NCI-H187 (cell line): Measurements from ENCODE around the gene ALOXE3.
A peak's percentile ranks its signal among the peaks of the same experiment; 100 is the strongest.

ENCODE experiments used
- DNase-seq, 2 experiments: peaks; one replicate each; lab custom pipeline; 2025; lab: John Stamatoyannopoulos, UW

Gene ALOXE3

GRCh38 chr17:8142158-8142886, 24.0 kb upstream of the ALOXE3 start:
- DNase-seq: no peak

DNA sequence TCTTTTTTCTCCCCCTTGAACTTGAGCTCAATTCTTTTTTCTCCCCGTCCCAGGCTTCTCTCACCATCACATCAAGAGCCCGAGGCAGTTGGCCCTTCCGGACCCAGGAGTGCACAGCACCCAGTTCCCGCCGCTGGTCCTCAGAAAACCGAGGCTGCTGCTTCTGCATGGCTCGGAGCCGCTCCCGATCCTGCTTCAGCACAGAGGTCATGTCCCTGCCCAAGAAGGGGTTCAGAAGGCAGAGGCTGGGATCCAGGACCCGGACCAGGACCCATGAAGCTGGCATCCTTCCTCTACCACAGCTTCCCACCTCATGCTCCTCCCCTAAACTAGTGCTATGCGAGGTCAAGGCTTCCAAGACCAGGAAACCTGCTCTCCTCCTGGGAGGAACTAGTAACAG, 23.4 kb upstream of the ALOXE3 start:
- no peak for DNase-seq

- no peak for DNase-seq
Measured at GRCh38 chr17:8141045-8141444, 22.7 kb upstream of the ALOXE3 start.

- DNase-seq: no peak
Measured at GRCh38 chr17:8140065-8141029, 22.0 kb upstream of the ALOXE3 start.

DNA sequence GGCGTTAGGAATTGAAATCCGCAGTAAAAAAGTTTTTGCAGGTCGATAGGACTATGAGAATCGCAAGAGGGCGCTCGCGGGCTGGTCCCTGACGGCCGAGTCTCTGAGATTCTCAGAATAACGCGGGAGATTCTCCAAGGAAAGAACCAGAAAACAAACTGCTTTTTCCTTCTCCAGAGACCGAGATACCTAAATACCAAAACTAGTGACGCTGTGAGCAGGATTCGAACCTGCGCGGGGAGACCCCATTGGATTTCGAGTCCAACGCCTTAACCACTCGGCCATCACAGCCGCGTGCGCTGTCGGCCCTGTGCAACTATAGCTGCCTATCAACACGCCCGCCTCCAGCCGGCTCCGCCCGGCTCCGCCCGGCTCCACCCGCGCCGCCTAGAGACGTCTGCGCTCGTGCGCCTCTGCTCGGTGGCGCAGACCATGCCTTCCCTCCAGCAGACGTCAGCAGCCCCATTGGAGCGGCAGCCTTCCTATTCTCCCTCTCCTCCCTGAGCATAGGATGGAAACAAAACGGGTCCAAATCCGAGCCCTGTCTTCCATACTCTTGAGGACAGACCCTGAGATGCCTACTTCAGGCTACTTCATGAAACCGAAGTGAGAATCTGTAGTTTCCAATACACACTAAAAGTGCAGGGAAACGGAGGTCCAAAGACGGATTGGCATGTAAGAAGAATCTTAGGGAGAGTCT, 20.5 kb upstream of the ALOXE3 start:
- DNase-seq: peak; percentile 77 to 91

GRCh38 chr17:8138374-8138671, 20.0 kb upstream of the ALOXE3 start:
- DNase-seq: no peak

DNA sequence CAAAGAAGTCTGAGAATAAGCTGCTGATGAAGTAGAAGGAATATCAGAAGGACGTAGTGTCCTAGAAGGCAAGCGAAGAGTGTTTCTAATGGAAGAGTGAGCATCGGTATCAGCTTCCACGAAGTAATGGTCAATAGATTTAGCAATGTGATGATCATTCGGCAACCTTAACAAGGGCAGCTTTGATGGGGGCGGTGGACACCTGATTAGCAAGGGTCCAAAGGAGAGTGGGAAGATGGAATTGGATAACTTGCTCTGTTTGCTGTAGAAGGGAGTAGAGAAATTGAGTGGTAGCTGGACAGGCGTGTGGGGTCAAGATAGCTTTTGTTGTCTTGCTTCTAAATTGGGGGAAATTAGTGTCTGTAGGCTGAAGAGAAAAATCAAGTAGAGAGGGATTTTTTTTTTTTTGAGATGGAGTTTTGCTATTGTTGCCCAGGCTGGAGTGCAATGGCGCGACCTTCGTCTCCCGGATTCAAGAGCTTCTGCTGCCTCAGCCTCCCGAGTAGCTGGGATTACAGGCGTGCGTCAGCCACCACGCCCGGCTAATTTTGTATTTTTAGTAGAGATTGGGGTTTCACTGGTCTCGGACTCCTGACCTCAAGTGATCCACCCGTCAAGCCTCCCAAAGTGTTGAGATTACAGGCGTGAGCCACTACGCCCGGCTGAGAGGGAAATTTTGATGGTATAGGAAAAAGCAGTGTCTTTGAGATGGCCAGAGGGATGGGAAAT, 19.5 kb upstream of the ALOXE3 start:
- DNase-seq: no peak

- no peak for DNase-seq
Measured at GRCh38 chr17:8133941-8134340, 15.6 kb upstream of the ALOXE3 start.

DNA sequence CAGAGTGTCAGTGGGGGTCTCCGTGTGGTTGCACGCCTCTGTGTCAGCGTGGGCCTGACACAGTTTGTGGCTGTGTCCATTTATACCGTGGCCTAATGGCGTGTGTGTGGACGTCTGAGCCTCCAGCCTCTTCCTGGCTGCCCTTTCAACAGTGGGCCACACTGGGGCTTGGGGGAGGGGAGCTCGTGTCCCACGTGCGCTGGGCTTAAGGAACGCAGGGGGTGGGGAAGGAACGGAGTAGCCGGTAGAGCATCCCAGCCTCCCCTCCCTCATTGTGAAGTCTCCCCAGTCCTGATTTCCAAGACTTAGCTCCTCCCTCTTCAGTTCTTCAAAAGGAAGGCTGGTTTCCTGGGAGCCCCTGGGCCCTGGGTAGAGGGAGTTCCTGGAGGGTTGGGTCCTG, 15.1 kb upstream of the ALOXE3 start:
- DNase-seq: no peak

GRCh38 chr17:8131844-8132441, 13.6 kb upstream of the ALOXE3 start:
- no peak for DNase-seq

DNA sequence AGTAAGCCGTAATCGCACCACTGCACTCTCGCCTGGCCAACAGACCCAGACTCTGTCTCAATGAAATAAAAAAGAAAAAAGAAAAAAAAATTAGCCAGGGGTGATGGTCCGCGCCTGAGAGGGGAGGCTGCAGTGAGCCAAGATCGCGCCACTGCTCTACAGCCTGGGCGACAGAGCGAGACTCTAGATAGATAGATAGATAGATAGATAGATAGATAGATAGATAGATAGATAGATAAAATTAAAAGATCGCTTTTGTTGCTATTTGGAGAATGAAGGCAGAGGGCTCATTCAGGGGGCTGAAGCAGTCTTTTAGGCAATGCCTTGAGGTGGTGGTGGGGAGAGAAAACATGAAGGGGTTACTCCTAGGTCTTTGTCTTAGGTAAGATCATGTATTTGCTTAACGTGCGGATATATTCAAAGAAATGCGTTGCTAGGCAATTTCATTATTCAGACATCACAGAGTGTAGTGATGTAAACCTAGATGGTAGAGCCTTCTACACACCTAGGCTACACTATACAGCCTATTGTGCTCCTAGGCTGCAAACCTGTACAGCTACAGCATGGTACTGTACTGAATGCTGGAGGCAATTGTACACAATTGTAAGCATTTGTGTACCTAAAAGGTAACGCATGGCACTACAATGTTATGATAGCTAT, 9.9 kb upstream of the ALOXE3 start:
- DNase-seq: no peak

- DNase-seq: no peak
Measured at GRCh38 chr17:8126491-8127066, 8.3 kb upstream of the ALOXE3 start.

DNA sequence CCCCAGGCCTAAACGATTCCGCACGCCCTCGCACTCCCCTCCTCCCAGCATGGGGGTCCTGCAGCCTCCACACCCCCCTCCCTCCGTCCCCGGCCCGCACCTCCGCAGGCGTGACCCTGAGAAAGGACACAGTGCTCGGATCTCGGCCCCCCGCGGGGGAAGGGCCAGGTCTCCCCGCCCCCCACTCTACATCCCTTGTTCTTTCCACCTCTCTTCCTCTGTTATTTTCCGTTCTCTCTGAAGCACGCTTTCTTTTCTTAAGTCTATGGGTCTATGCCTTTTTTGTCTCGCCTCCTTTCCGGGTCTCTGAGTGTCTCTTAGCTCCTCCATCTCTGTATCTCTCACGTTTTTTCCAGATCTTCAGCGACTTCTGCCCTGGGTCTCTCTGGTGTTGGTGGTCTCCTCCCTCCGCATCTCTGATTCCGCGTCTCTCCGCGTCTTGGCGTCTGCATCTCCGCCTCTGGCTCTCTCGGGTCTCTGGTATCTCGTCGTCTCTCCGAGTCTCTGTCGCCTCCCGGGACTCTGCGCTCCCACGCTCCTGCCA, 7.7 kb upstream of the ALOXE3 start:
- no peak for DNase-seq

- peak; percentile 41 to 44 for DNase-seq
Measured at GRCh38 chr17:8125154-8125946, 7.0 kb upstream of the ALOXE3 start.

DNA sequence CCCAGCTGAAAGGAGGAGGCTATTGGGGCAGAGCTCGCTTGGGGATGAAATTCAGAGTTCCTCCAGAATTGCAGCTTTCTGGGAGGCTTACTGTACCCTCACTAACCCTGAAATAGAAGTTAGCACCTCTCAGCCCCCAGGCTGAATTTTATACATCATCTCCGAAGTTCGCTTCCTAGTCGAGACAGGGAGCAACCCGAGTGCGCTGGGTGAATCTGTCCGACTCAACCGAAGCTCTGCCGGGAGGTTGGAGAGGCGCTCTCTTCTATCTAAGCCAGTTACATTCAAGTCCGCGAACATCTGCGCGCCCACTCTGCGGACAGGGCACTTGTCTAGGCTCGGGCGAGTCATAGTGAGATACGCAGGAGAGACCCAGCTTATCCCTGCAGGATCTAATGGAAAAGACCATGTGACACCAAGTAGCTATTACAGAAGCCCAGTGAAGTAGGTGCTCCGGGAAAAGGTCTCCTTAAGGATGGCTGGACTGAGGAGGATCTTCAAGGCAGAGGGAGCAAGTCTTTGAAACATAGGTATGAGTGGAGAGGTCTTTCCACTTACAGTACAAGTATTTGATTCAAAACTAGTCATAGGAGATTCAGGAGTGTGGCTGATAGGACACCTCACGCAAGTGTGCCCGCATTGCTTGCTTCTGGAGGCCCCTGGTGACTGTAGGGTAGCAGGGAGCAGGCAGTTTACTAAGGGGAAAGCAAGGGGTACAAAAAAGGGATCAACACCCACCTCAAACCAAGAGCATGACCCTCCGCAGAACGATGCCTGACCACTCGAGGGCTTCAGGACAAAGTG, 6.2 kb upstream of the ALOXE3 start:
- DNase-seq: no peak

DNA sequence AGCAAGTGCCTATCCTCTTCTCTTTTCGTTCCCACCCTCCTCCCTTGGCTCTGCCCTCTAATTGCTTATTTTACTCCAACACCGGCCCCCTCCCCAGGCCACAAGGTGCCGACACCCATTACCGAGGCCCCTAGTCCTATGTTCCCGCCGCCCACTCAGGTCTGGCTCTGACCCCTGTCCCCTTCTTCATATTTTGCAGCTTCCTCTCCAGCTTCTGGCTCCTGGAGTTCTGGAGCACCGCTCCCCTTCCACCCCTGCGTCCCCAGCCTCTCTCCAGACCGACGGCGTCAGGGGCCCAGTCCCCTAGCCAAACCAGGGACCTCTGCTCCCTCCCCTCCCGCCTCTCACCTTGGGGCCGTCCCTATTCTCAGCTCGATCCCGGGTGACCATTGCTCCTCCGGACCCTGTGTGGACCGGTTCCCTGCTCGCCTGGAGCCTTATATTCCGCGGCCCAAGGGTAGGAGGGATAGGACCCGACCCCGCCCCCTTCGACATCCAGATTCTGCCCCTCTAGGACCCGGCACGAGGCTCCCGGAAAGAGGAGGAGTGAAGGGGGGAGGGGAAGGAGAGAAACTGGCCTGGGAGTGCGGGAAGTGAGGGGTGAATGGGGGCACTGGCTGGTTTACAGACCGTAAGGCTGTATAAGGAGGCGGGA, 5.5 kb upstream of the ALOXE3 start, which contains the start of gene HES7:
TSS of gene HES7 (minus strand) at position 412 of the 655 bp plus-strand sequence. CDS start at position 390, 22 bp downstream.
- DNase-seq: no peak

DNA sequence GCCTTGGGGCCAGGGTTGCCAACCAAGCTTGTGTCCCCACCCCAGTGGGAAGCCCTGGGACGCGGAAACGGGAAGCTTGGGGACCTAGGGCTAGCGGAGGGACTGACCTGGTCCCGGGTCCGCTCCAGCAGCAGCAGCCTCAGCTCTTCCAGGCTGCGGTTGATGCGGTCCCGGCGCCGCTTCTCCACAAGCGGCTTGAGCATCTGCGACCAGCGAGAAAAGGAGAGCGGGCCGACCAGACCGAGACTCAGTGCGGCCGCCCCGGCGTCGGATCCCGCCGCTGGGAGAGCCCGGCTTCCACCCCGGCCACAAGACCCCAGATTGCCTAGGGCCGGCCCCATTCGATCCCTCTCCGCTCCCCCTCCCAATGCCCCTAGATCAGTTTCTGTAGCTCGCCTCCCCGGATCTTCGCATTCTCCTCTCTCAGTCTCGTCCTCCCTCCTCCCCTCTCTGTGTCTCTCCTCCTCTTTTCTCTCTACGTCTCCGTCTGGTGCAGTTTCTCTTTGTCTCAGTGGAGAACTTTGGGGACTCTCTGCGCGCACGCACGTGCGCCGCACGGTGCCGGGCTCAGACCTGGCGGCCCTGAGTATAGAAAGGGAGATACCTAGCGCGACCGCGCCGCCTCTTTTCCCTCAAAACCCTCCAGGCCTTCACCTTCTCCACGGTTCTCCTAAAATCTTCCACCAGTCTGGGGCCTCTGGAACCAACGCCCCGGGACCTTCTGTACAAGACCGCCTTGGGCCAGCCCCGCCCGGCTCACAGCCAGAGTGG, 4.8 kb upstream of the ALOXE3 start:
- DNase-seq: no peak
